ENCODE measurements around the gene TMEM38A. TPM values are rescaled to one million over a fixed set of nuclear protein-coding genes. Genes with fewer than 3 reads are reported as not detected.
A peak's percentile ranks its signal among the peaks of the same experiment; 100 is the strongest.

The TMEM38A gene
- polyA plus RNA-seq (2013), result 0.25 TPM

- 0% methylated on average over 39 of the region's 76 CpGs for WGBS (ENCODE audit: insufficient coverage)
- no peaks in the 10 kb centered on the region for H3K9me3 ChIP-seq (ENCODE audit: control extremely low read depth in 1 of 5, control insufficient read depth in 4 of 5, insufficient read depth in 2 of 5, low read depth in 1 of 5, low read length in 4 of 5)
- ChIA-PET POLR2A (interaction anchor here (1.0 kb wide), 1 partner anchor 23 kb away, joined by 4 read pairs; no protein-coding TSS in a partner anchor), CTCF (interaction anchor here (1.0 kb wide), 1 partner anchor 11 kb away, joined by 3 read pairs; no protein-coding TSS in a partner anchor)
- H3K27me3 ChIP-seq (replicated peaks in 2 of 5; ENCODE audit: control insufficient read depth in 4 of 5, insufficient read depth in 5 of 5, low read length in 4 of 5), result peaks cover 0 to 10% (median 0%) of the 10 kb centered on the region in 5 experiments
- peak within 1 kb of the TSS; percentile 69 to 88 for H3K27ac ChIP-seq (ENCODE audit: insufficient read depth in 1 of 2, low read depth in 1 of 2, low read length in 2 of 2, poor library complexity in 1 of 2, severe bottlenecking in 2 of 2)
- H3K4me3 ChIP-seq (ENCODE audit: control insufficient read depth in 1 of 7, extremely low read depth in 1 of 7, insufficient read depth in 4 of 7, low read depth in 2 of 7, low read length in 6 of 7), result peak within 1 kb of the TSS; percentile 83 to 98 (median 92)
- H3K4me1 ChIP-seq (ENCODE audit: control extremely low read depth in 1 of 4, control insufficient read depth in 4 of 4, insufficient read depth in 4 of 4, low read length in 3 of 4), result peaks cover 8 to 51% (median 30%) of the 10 kb centered on the region in 4 experiments
- DNase-seq, result peak in 2 of 3 donors; percentile 9 to 22
- peaks cover 2 to 27% (median 23%) of the 10 kb centered on the region in 4 experiments for H3K36me3 ChIP-seq (ENCODE audit: control insufficient read depth in 4 of 4, insufficient read depth in 4 of 4, low read length in 3 of 4)
Measured at GRCh38 chr19:16660763-16661479, at the start of gene TMEM38A. TMEM38A (plus strand) TSS chr19:16661139; CDS start chr19:16661218, 79 bp downstream.

GRCh38 chr19:16612636-16613035 lies 48.3 kb upstream of the TMEM38A start:
- Histone ChIP-seq H3K27me3 (replicated peaks in 2 of 5; ENCODE audit: control insufficient read depth in 4 of 5, insufficient read depth in 5 of 5, low read length in 4 of 5) (no peaks in the 10 kb centered on the region), H3K27ac (ENCODE audit: insufficient read depth in 1 of 2, low read depth in 1 of 2, low read length in 2 of 2, poor library complexity in 1 of 2, severe bottlenecking in 2 of 2) (no peak overlapping the region), H3K36me3 (ENCODE audit: control insufficient read depth in 4 of 4, insufficient read depth in 4 of 4, low read length in 3 of 4) (peaks cover 0 to 5% (median 0%) of the 10 kb centered on the region in 4 experiments), H3K4me1 (ENCODE audit: control extremely low read depth in 1 of 4, control insufficient read depth in 4 of 4, insufficient read depth in 4 of 4, low read length in 3 of 4) (peaks cover 4 to 61% (median 13%) of the 10 kb centered on the region in 4 experiments), H3K9me3 (ENCODE audit: control extremely low read depth in 1 of 5, control insufficient read depth in 4 of 5, insufficient read depth in 2 of 5, low read depth in 1 of 5, low read length in 4 of 5) (no peaks in the 10 kb centered on the region), H3K4me3 (ENCODE audit: control insufficient read depth in 1 of 7, extremely low read depth in 1 of 7, insufficient read depth in 4 of 7, low read depth in 2 of 7, low read length in 6 of 7) (peak overlapping the region in 1 of 7 experiments; percentile 1)
- DNase-seq, result no peak
- ChIA-PET CTCF (interaction anchor here (0.6 to 3.9 kb wide), 7 partner anchors 12 to 87 kb away, joined by 3 to 12 read pairs (median 3); no protein-coding TSS in a partner anchor), POLR2A (no interaction called here)
- WGBS (ENCODE audit: insufficient coverage), result 33% methylated on average over 1 of the region's 3 CpGs

- DNase-seq, result no peak
- no peak overlapping the region for H3K27ac ChIP-seq (ENCODE audit: insufficient read depth in 1 of 2, low read depth in 1 of 2, low read length in 2 of 2, poor library complexity in 1 of 2, severe bottlenecking in 2 of 2)
- ChIA-PET CTCF (interaction anchor here (1.5 to 3.9 kb wide), 5 partner anchors 10 to 88 kb away, joined by 3 to 12 read pairs (median 4); no protein-coding TSS in a partner anchor), POLR2A (no interaction called here)
- WGBS (ENCODE audit: insufficient coverage), result 94% methylated on average over 2 of the region's 2 CpGs
- no peaks in the 10 kb centered on the region for H3K9me3 ChIP-seq (ENCODE audit: control extremely low read depth in 1 of 5, control insufficient read depth in 4 of 5, insufficient read depth in 2 of 5, low read depth in 1 of 5, low read length in 4 of 5)
- no peak overlapping the region for H3K4me3 ChIP-seq (ENCODE audit: control insufficient read depth in 1 of 7, extremely low read depth in 1 of 7, insufficient read depth in 4 of 7, low read depth in 2 of 7, low read length in 6 of 7)
- H3K27me3 ChIP-seq (replicated peaks in 2 of 5; ENCODE audit: control insufficient read depth in 4 of 5, insufficient read depth in 5 of 5, low read length in 4 of 5), result no peaks in the 10 kb centered on the region
- peaks cover 4 to 60% (median 15%) of the 10 kb centered on the region in 4 experiments for H3K4me1 ChIP-seq (ENCODE audit: control extremely low read depth in 1 of 4, control insufficient read depth in 4 of 4, insufficient read depth in 4 of 4, low read length in 3 of 4)
- H3K36me3 ChIP-seq (ENCODE audit: control insufficient read depth in 4 of 4, insufficient read depth in 4 of 4, low read length in 3 of 4), result peaks cover 0 to 5% (median 0%) of the 10 kb centered on the region in 4 experiments
Measured at GRCh38 chr19:16613841-16614240, 47.1 kb upstream of the TMEM38A start.

- peaks cover 4 to 64% (median 15%) of the 10 kb centered on the region in 4 experiments for H3K4me1 ChIP-seq (ENCODE audit: control extremely low read depth in 1 of 4, control insufficient read depth in 4 of 4, insufficient read depth in 4 of 4, low read length in 3 of 4)
- ChIA-PET POLR2A (no interaction called here), CTCF (interaction anchor here (2.0 to 3.9 kb wide), 3 partner anchors 11 to 31 kb away, joined by 4 to 12 read pairs (median 4); no protein-coding TSS in a partner anchor)
- H3K36me3 ChIP-seq (ENCODE audit: control insufficient read depth in 4 of 4, insufficient read depth in 4 of 4, low read length in 3 of 4), result peaks cover 0 to 10% (median 0%) of the 10 kb centered on the region in 4 experiments
- no peak overlapping the region for H3K27ac ChIP-seq (ENCODE audit: insufficient read depth in 1 of 2, low read depth in 1 of 2, low read length in 2 of 2, poor library complexity in 1 of 2, severe bottlenecking in 2 of 2)
- no peak for DNase-seq
- no peak overlapping the region for H3K4me3 ChIP-seq (ENCODE audit: control insufficient read depth in 1 of 7, extremely low read depth in 1 of 7, insufficient read depth in 4 of 7, low read depth in 2 of 7, low read length in 6 of 7)
- no peaks in the 10 kb centered on the region for H3K9me3 ChIP-seq (ENCODE audit: control extremely low read depth in 1 of 5, control insufficient read depth in 4 of 5, insufficient read depth in 2 of 5, low read depth in 1 of 5, low read length in 4 of 5)
- no peaks in the 10 kb centered on the region for H3K27me3 ChIP-seq (replicated peaks in 2 of 5; ENCODE audit: control insufficient read depth in 4 of 5, insufficient read depth in 5 of 5, low read length in 4 of 5)
- WGBS (ENCODE audit: insufficient coverage), result 17% methylated on average over 2 of the region's 2 CpGs
Measured at GRCh38 chr19:16614941-16615340, 46.0 kb upstream of the TMEM38A start.

- ChIA-PET CTCF (interaction anchor here (1.1 to 2.2 kb wide), 5 partner anchors 12 to 197 kb away, joined by 3 to 4 read pairs (median 3); no protein-coding TSS in a partner anchor), POLR2A (no interaction called here)
- no peaks in the 10 kb centered on the region for H3K9me3 ChIP-seq (ENCODE audit: control extremely low read depth in 1 of 5, control insufficient read depth in 4 of 5, insufficient read depth in 2 of 5, low read depth in 1 of 5, low read length in 4 of 5)
- H3K27me3 ChIP-seq (replicated peaks in 2 of 5; ENCODE audit: control insufficient read depth in 4 of 5, insufficient read depth in 5 of 5, low read length in 4 of 5), result no peaks in the 10 kb centered on the region
- DNase-seq, result no peak
- peaks cover 4 to 64% (median 15%) of the 10 kb centered on the region in 4 experiments for H3K4me1 ChIP-seq (ENCODE audit: control extremely low read depth in 1 of 4, control insufficient read depth in 4 of 4, insufficient read depth in 4 of 4, low read length in 3 of 4)
- WGBS (ENCODE audit: insufficient coverage), result 86% methylated on average over 1 of the region's 1 CpG
- no peak overlapping the region for H3K27ac ChIP-seq (ENCODE audit: insufficient read depth in 1 of 2, low read depth in 1 of 2, low read length in 2 of 2, poor library complexity in 1 of 2, severe bottlenecking in 2 of 2)
- no peak overlapping the region for H3K4me3 ChIP-seq (ENCODE audit: control insufficient read depth in 1 of 7, extremely low read depth in 1 of 7, insufficient read depth in 4 of 7, low read depth in 2 of 7, low read length in 6 of 7)
- H3K36me3 ChIP-seq (ENCODE audit: control insufficient read depth in 4 of 4, insufficient read depth in 4 of 4, low read length in 3 of 4), result peaks cover 0 to 15% (median 0%) of the 10 kb centered on the region in 4 experiments
Measured at GRCh38 chr19:16615808-16616207, 45.1 kb upstream of the TMEM38A start.

- H3K36me3 ChIP-seq (ENCODE audit: control insufficient read depth in 4 of 4, insufficient read depth in 4 of 4, low read length in 3 of 4), result peaks cover 0 to 24% (median 3%) of the 10 kb centered on the region in 4 experiments
- CTCF ChIA-PET, result interaction anchor here (0.9 to 1.4 kb wide), 4 partner anchors 8 to 27 kb away, joined by 3 to 4 read pairs (median 3); no protein-coding TSS in a partner anchor
- H3K27me3 ChIP-seq (replicated peaks in 2 of 5; ENCODE audit: control insufficient read depth in 4 of 5, insufficient read depth in 5 of 5, low read length in 4 of 5), result no peaks in the 10 kb centered on the region
- H3K9me3 ChIP-seq (ENCODE audit: control extremely low read depth in 1 of 5, control insufficient read depth in 4 of 5, insufficient read depth in 2 of 5, low read depth in 1 of 5, low read length in 4 of 5), result no peaks in the 10 kb centered on the region
- no peak overlapping the region for H3K27ac ChIP-seq (ENCODE audit: insufficient read depth in 1 of 2, low read depth in 1 of 2, low read length in 2 of 2, poor library complexity in 1 of 2, severe bottlenecking in 2 of 2)
- 86% methylated on average over 7 of the region's 7 CpGs for WGBS (ENCODE audit: insufficient coverage)
- no peak overlapping the region for H3K4me3 ChIP-seq (ENCODE audit: control insufficient read depth in 1 of 7, extremely low read depth in 1 of 7, insufficient read depth in 4 of 7, low read depth in 2 of 7, low read length in 6 of 7)
- peaks cover 4 to 54% (median 13%) of the 10 kb centered on the region in 4 experiments for H3K4me1 ChIP-seq (ENCODE audit: control extremely low read depth in 1 of 4, control insufficient read depth in 4 of 4, insufficient read depth in 4 of 4, low read length in 3 of 4)
- DNase-seq, result no peak
- POLR2A ChIA-PET, result interaction anchor here (1.0 kb wide), 1 partner anchor 9 kb away, joined by 4 read pairs; no protein-coding TSS in a partner anchor
Measured at GRCh38 chr19:16618248-16618647, 42.7 kb upstream of the TMEM38A start.
